HCT116 (cell line): ENCODE data around the gene MAPKAPK5. TPM values are rescaled to one million over a fixed set of nuclear protein-coding genes. Genes with fewer than 3 reads are reported as not detected.

Source experiments
- ATAC-seq: fragments of 200-7000 bp; cut with Tn5 transposase; 2 replicates; pipeline ENCODE4 v1.9.1; 2020; ENCODE audit warnings: mild to moderate bottlenecking, moderate library complexity
- BruUV-seq: library from RNA; stranded (reverse); fragments of 400-500 nt; replicated peaks from 2 replicates; lab custom pipeline; 2021; lab: Mats Ljungman, UMichigan
- CTCF ChIA-PET: fragments of 300-600 bp; sonication (Branson Sonifier 250); formaldehyde crosslinking; loops from one replicate; lab custom pipeline; 2021; ENCODE audit warnings: antibody characterized with exemption; lab: Charles Lee
- POLR2A ChIA-PET: fragments of 300-600, 350-600 bp; sonication (Branson Sonifier 250); formaldehyde crosslinking; loops from one replicate; lab custom pipeline; 2021; ENCODE audit warnings: antibody characterized with exemption; lab: Charles Lee
- RAD21 ChIA-PET, 2 experiments: fragments of 300-600 bp; sonication (Branson Sonifier 250); formaldehyde crosslinking; loops; one replicate each; lab custom pipeline; 2023; ENCODE audit warnings: low total read pairs in 2 of 2; ENCODE audit not compliant: uncharacterized antibody in 2 of 2, unreplicated experiment in 2 of 2, low non-redundant PET in 1 of 2; lab: Charles Lee
- DNase-seq: peaks from one replicate; pipeline ENCODE4 v3.0.0-alpha.2; 2010; ENCODE audit warnings: low read depth, low spot score
- H2AFZ ChIP-seq: fragments of 200-600 bp; shearing (Covaris generic), sonication (generic); 2 replicates; pipeline ENCODE4 v1.6.1; 2017; ENCODE audit warnings: low read depth, mixed run types, mixed read lengths, antibody characterized with exemption, low read length; ENCODE audit not compliant: poor library complexity, severe bottlenecking
- H3K27ac ChIP-seq: 2 replicates; pipeline ENCODE4 v1.5.1; 2012; ENCODE audit warnings: low read depth, low read length
- H3K27me3 ChIP-seq: fragments of 200-600 bp; sonication (generic); 2 replicates; pipeline ENCODE4 v1.6.1; 2016; ENCODE audit warnings: mixed run types, low read length, mixed read lengths; ENCODE audit not compliant: insufficient read depth
- H3K36me3 ChIP-seq, 2 experiments: fragments of 200-500 bp in 1 of 2; fragments of 200-600 bp in 1 of 2; sonication (Bioruptor generic) in 1 of 2; sonication (generic) in 1 of 2; 2 replicates each; pipeline versions ENCODE4 v1.5.1 to v1.6.1; 2014 to 2016; ENCODE audit warnings: low read length in 2 of 2, inconsistent platforms in 1 of 2, mixed read lengths in 1 of 2, mixed run types in 1 of 2; ENCODE audit not compliant: insufficient read depth in 2 of 2, control insufficient read depth in 1 of 2
- H3K4me1 ChIP-seq, 2 experiments: fragments of 200-600 bp in 1 of 2; sonication (generic) in 1 of 2; 2 replicates each; pipeline versions ENCODE4 v1.5.1 to v1.6.1; 2012 to 2017; ENCODE audit warnings: low read length in 2 of 2, inconsistent platforms in 1 of 2, mild to moderate bottlenecking in 1 of 2, mixed read lengths in 1 of 2, mixed run types in 1 of 2, moderate library complexity in 1 of 2; ENCODE audit not compliant: insufficient read depth in 2 of 2, control insufficient read depth in 1 of 2
- H3K4me2 ChIP-seq: fragments of 200-600 bp; sonication (generic); 2 replicates; pipeline ENCODE4 v1.6.1; 2017; ENCODE audit warnings: mixed run types, low read length, mixed read lengths
- H3K4me3 ChIP-seq, 2 experiments: fragments of 200-600 bp in 1 of 2; sonication (generic) in 1 of 2; replicated peaks in 1 of 2; 2 replicates each; pipeline ENCODE4 v1.5.1; 2011 to 2016; ENCODE audit warnings: low read length in 2 of 2, control low read depth in 1 of 2, low read depth in 1 of 2, mild to moderate bottlenecking in 1 of 2, mixed read lengths in 1 of 2, mixed run types in 1 of 2
- H3K79me2 ChIP-seq: fragments of 200-600 bp; sonication (generic); 2 replicates; pipeline ENCODE4 v1.6.1; 2017; ENCODE audit warnings: mild to moderate bottlenecking, mixed run types, low read length, moderate library complexity, mixed read lengths; ENCODE audit not compliant: insufficient read depth
- H3K9ac ChIP-seq: fragments of 200-600 bp; sonication (generic); 2 replicates; pipeline ENCODE4 v1.6.1; 2016; ENCODE audit warnings: low read length, mixed read lengths
- H3K9me2 ChIP-seq: fragments of 200-600 bp; sonication (generic), shearing (Covaris generic); 2 replicates; pipeline ENCODE4 v1.6.1; 2017; ENCODE audit warnings: mixed run types, mild to moderate bottlenecking, moderate library complexity; ENCODE audit not compliant: insufficient read depth
- H3K9me3 ChIP-seq, 2 experiments: fragments of 200-500 bp in 1 of 2; fragments of 200-600 bp in 1 of 2; sonication (Bioruptor generic) in 1 of 2; sonication (generic) in 1 of 2; 2 replicates each; pipeline ENCODE4 v1.6.1; 2014 to 2017; ENCODE audit warnings: low read length in 2 of 2, mixed read lengths in 2 of 2, inconsistent platforms in 1 of 2, low read depth in 1 of 2, mild to moderate bottlenecking in 1 of 2, mixed run types in 1 of 2, moderate library complexity in 1 of 2; ENCODE audit not compliant: control insufficient read depth in 1 of 2, insufficient read depth in 1 of 2
- H4K20me1 ChIP-seq: fragments of 200-600 bp; sonication (generic), shearing (Covaris generic); 2 replicates; pipeline ENCODE4 v1.6.1; 2017; ENCODE audit warnings: mixed run types, mild to moderate bottlenecking, moderate library complexity; ENCODE audit not compliant: insufficient read depth
- CBX3 ChIP-seq: IDR thresholded peaks from 2 replicates; pipeline ENCODE4 v1.6.1; 2012; ENCODE audit warnings: low read depth
- CEBPB ChIP-seq: IDR thresholded peaks from 2 replicates; pipeline ENCODE4 v1.6.1; 2012; ENCODE audit warnings: low read depth
- EGR1 ChIP-seq: IDR thresholded peaks from 2 replicates; pipeline ENCODE4 v1.6.1; 2012; ENCODE audit warnings: low read depth
- ELF1 ChIP-seq: IDR thresholded peaks from 2 replicates; pipeline ENCODE4 v1.6.1; 2012; ENCODE audit warnings: low read depth, borderline replicate concordance
- EZH2 ChIP-seq: fragments of 200-600 bp; sonication (generic); IDR thresholded peaks from 2 replicates; pipeline ENCODE4 v1.6.1; 2017; ENCODE audit warnings: antibody characterized with exemption, mixed run types
- EZH2phosphoT487 ChIP-seq: fragments of 200-600 bp; IDR thresholded peaks from 2 replicates; pipeline ENCODE4 v1.6.1; 2018; ENCODE audit warnings: antibody characterized with exemption, borderline replicate concordance
- FOSL1 ChIP-seq: IDR thresholded peaks from 2 replicates; pipeline ENCODE4 v1.6.1; 2012; ENCODE audit warnings: low read depth
- JUND ChIP-seq: IDR thresholded peaks from 2 replicates; pipeline ENCODE4 v1.6.1; 2012
- POLR2A ChIP-seq: IDR thresholded peaks from 2 replicates; pipeline ENCODE4 v1.7.0; 2011; ENCODE audit warnings: borderline replicate concordance; ENCODE audit not compliant: insufficient read depth, insufficient read length; ENCODE audit errors: extremely low read depth
- POLR2AphosphoS5 ChIP-seq: IDR thresholded peaks from 2 replicates; pipeline ENCODE4 v1.6.1; 2011; ENCODE audit warnings: mild to moderate bottlenecking, low read depth, low read length, moderate library complexity
- RAD21 ChIP-seq: IDR thresholded peaks from 2 replicates; pipeline ENCODE4 v1.6.1; 2012; ENCODE audit warnings: low read depth, mild to moderate bottlenecking
- SIN3A ChIP-seq: IDR thresholded peaks from 2 replicates; pipeline ENCODE4 v1.6.1; 2012; ENCODE audit warnings: low read depth
- SP1 ChIP-seq: IDR thresholded peaks from 2 replicates; pipeline ENCODE4 v1.6.1; 2012; ENCODE audit warnings: low read depth
- SRF ChIP-seq: IDR thresholded peaks from 2 replicates; pipeline ENCODE4 v1.6.1; 2012; ENCODE audit warnings: low read depth
- YY1 ChIP-seq: IDR thresholded peaks from 2 replicates; pipeline ENCODE4 v1.6.1; 2011; ENCODE audit warnings: low read length, low read depth, moderate library complexity, mild to moderate bottlenecking; ENCODE audit not compliant: insufficient replicate concordance; ENCODE audit errors: extremely low read depth
- ZFX ChIP-seq: fragments of 450-650 bp; IDR thresholded peaks from 2 replicates; pipeline ENCODE4 v1.6.1; 2017
- ZNF274 ChIP-seq: fragments of 200-500 bp; sonication (Bioruptor generic); IDR thresholded peaks from 2 replicates; pipeline ENCODE4 v1.6.1; 2014; ENCODE audit warnings: mild to moderate bottlenecking, low read depth, low read length, inconsistent platforms
- intact Hi-C: fragments of 100-400 bp; cut with micrococcal nuclease; formaldehyde crosslinking; loops from 2 replicates; pipeline ENCODE4 v1.10.0; 2022
- total RNA-seq: library from RNA; stranded (reverse); gene quantifications from one replicate; pipeline ENCODE4 v1.2.1, GENCODE V29; 2021; ENCODE audit not compliant: unreplicated experiment
- TF ChIP-seq, protein P1 (sequence below): IDR thresholded peaks from 2 replicates; pipeline ENCODE4 v1.6.1; 2012
- TF ChIP-seq, protein P2 (sequence below): IDR thresholded peaks from 2 replicates; pipeline ENCODE4 v1.6.1; 2012
- TF ChIP-seq, protein P3 (sequence below): IDR thresholded peaks from 2 replicates; pipeline ENCODE4 v1.6.1; 2012; ENCODE audit warnings: low read depth

MAPKAPK5 gene
- total RNA-seq, 1 experiment from 2014 or later: 57.9 TPM

- no peak overlapping the region for H3K4me3 ChIP-seq
- H2AFZ ChIP-seq: no peak overlapping the region
- no peaks in the 10 kb centered on the region for H3K27me3 ChIP-seq
- H3K27ac ChIP-seq: no peak overlapping the region
- ChIA-PET RAD21 (interaction anchor here in 1 of 2 experiments (1.3 kb wide), 1 partner anchor 261 kb away, joined by 3 read pairs; no protein-coding TSS in a partner anchor), POLR2A (no interaction called here), CTCF (no interaction called here)
- no peak overlapping the region for H3K4me2 ChIP-seq
- DNase-seq: no peak
- H4K20me1 ChIP-seq: no peaks in the 10 kb centered on the region
- H3K9ac ChIP-seq: no peak overlapping the region
- H3K4me1 ChIP-seq: no peaks in the 10 kb centered on the region
- H3K9me2 ChIP-seq: no peaks in the 10 kb centered on the region
- no peaks in the 10 kb centered on the region for H3K9me3 ChIP-seq
- no peaks in the 10 kb centered on the region for H3K36me3 ChIP-seq
- intact Hi-C loops: no loop called here
- TF ChIP-seq, protein P1, sequence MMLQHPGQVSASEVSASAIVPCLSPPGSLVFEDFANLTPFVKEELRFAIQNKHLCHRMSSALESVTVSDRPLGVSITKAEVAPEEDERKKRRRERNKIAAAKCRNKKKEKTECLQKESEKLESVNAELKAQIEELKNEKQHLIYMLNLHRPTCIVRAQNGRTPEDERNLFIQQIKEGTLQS: no peak
- TF ChIP-seq ZNF274 (no peak), EGR1 (no peak), POLR2AphosphoS5 (no peak), EZH2phosphoT487 (no peak), YY1 (no peak), SIN3A (no peak), ZFX (no peak), JUND (no peak), CBX3 (no peak), SRF (no peak), RAD21 (no peak), ELF1 (no peak), SP1 (no peak), CEBPB (no peak), EZH2 (no peak), FOSL1 (no peak), POLR2A (no peak)
- TF ChIP-seq, protein P2, sequence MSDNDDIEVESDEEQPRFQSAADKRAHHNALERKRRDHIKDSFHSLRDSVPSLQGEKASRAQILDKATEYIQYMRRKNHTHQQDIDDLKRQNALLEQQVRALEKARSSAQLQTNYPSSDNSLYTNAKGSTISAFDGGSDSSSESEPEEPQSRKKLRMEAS: no peak
- TF ChIP-seq, protein P3, sequence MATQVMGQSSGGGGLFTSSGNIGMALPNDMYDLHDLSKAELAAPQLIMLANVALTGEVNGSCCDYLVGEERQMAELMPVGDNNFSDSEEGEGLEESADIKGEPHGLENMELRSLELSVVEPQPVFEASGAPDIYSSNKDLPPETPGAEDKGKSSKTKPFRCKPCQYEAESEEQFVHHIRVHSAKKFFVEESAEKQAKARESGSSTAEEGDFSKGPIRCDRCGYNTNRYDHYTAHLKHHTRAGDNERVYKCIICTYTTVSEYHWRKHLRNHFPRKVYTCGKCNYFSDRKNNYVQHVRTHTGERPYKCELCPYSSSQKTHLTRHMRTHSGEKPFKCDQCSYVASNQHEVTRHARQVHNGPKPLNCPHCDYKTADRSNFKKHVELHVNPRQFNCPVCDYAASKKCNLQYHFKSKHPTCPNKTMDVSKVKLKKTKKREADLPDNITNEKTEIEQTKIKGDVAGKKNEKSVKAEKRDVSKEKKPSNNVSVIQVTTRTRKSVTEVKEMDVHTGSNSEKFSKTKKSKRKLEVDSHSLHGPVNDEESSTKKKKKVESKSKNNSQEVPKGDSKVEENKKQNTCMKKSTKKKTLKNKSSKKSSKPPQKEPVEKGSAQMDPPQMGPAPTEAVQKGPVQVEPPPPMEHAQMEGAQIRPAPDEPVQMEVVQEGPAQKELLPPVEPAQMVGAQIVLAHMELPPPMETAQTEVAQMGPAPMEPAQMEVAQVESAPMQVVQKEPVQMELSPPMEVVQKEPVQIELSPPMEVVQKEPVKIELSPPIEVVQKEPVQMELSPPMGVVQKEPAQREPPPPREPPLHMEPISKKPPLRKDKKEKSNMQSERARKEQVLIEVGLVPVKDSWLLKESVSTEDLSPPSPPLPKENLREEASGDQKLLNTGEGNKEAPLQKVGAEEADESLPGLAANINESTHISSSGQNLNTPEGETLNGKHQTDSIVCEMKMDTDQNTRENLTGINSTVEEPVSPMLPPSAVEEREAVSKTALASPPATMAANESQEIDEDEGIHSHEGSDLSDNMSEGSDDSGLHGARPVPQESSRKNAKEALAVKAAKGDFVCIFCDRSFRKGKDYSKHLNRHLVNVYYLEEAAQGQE: no peak
- no TSS peak for BruUV-seq
- H3K79me2 ChIP-seq: no peaks in the 10 kb centered on the region
- ATAC-seq: no peak
These were observed 95.4 kb downstream of the MAPKAPK5 start for GRCh38 chr12:111937429-111937828.
